GM21528 (cell line): Measurements from ENCODE around the gene ZRANB2.

Experiments used
- ATAC-seq: cut with Tn5 transposase; IDR thresholded peaks from one replicate; pipeline ENCODE4 v1.9.1; 2021; ENCODE audit warnings: mild to moderate bottlenecking, moderate library complexity; ENCODE audit not compliant: unreplicated experiment, low FRiP score

The ZRANB2 gene, protein sequence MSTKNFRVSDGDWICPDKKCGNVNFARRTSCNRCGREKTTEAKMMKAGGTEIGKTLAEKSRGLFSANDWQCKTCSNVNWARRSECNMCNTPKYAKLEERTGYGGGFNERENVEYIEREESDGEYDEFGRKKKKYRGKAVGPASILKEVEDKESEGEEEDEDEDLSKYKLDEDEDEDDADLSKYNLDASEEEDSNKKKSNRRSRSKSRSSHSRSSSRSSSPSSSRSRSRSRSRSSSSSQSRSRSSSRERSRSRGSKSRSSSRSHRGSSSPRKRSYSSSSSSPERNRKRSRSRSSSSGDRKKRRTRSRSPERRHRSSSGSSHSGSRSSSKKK

DNA sequence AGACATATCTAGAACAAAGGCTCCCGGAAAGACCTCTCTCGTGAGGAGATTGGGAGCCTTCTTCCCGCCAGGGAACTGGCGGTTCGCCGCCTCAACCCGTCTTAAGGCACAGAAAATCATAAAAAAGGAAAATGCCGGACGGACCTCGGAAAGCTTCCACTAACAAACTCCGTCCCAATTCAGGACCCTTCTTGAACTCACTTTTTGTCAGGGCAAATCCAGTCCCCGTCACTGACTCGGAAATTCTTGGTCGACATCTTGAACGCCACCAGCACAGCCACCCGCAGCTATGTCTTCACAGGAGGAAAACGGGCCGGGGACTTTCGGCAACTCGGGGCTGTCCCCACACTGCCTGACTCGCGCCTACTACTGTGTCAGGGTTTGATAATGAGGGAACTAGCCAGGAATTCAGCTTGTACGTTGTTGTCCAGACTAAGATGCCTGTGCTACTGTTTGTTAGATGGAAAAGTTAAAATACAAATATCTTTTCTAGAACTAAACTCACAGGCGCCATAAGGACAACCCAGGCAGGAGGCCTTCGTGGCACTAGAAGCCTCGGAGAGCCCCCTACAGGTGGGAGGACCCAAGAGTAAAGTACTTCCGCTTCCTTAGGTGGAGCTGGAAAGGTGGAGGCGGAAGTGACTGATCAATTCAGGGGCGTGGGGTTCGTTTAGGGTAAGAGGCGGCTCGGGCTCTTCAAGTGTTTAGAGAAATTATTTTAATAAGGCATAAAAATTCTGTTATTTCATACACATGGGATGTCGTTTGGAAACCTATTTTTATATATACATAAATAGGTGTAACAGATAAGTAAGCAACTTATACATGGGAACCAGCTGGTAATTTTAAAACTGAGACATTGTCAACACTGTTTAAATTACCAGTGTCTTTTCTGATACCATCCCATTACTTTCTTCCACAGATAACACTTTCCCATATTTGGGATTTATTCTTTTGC, at the start of gene ZRANB2:
Gene ZRANB2 (minus strand): TSS at position 297 of the 958 bp plus-strand sequence. CDS start 40 bp downstream, at position 257.
- ATAC-seq: peak; percentile 100

DNA sequence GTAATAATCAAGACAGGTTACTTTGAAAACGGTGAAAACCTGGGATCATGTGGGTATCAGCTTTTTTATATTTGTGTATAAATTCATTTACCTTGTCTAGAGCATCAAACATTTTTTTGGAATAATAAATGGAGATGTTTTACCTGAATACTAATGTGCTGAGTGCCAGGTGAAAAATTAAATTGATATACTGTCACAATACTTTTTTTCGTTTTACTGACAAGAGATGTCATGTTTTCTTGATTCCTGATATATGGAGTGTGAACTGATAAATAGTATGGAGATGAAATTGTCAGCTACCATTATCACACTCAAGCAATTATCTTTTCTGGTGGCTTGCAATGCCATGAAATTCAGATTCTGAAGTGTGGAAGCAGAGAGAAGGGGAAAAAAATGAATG, 47.2 kb upstream of the ZRANB2 start:
- ATAC-seq: no peak

DNA sequence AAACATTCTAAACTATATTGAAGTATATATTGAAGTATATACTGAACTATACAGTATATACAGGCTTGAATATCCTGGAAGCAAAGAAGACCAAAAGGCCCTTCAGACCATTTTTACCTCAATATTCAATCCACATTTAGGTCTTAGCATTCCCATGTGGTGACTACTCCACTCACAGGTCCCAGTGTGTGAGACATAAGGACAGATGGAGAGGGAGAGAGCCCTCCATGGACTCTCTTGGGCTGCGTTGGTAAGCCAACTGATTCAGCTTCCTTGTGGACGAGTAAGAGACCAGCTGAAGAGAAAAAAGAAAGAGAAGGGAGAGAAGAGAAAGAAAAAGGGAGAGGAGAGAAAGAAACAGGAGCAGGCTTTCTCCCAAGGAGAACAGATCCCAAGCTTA, 37.3 kb upstream of the ZRANB2 start:
- ATAC-seq: no peak

DNA sequence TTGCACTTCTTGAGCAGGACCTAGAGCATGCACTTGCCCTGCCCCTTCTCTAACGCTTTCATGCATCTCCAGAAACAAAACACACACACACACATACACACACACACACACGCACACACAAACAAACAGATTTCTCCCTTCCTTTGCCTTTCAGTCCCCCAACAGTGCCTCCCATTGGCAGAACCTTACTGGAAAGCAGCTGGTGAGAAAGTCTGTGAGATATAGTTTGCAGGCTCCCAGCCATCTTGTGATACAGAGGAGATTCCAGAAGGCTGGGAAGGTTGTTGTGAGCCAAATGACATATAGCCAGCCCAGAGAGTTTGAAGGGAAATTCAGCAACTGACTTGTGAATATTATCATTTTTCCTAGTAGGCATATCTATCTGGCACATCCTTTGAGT, 35.9 kb upstream of the ZRANB2 start:
- ATAC-seq: no peak

- ATAC-seq: no peak
Observed at GRCh38 chr1:71106658-71107322, 26.0 kb upstream of the ZRANB2 start.

- no peak for ATAC-seq
Observed at GRCh38 chr1:71104417-71104816, 23.6 kb upstream of the ZRANB2 start.

- no peak for ATAC-seq
Observed at GRCh38 chr1:71101839-71102376, 21.1 kb upstream of the ZRANB2 start.

- ATAC-seq: no peak
Observed at GRCh38 chr1:71097428-71097827, 16.6 kb upstream of the ZRANB2 start.

GRCh38 chr1:71094913-71095312, 14.1 kb upstream of the ZRANB2 start:
- no peak for ATAC-seq

DNA sequence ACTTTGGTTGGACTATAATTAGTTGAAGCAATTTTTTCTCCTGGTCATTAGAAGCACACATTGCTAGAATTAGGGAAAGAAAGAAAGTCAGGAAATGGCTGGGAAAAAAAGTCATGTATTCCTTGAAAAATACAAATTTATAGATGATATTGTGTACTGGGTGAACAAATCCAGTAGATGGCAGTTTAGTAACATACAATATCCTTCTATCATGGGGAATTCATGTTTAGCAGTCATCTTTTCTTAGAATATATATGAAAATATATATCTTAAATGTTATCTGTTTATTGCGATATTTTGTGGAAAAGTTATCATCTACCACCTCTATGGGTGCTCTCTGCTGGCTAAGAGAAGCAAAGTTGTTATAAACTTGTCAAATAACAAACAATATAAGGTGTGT, 13.1 kb upstream of the ZRANB2 start:
- no peak for ATAC-seq

- ATAC-seq: no peak
Observed at GRCh38 chr1:71089536-71090270, 8.9 kb upstream of the ZRANB2 start.

GRCh38 chr1:71088645-71089287, 7.9 kb upstream of the ZRANB2 start:
- no peak for ATAC-seq

- no peak for ATAC-seq
Observed at GRCh38 chr1:71087713-71088112, 6.9 kb upstream of the ZRANB2 start.

GRCh38 chr1:71087060-71087459, 6.2 kb upstream of the ZRANB2 start:
- no peak for ATAC-seq

GRCh38 chr1:71086331-71086730, 5.5 kb upstream of the ZRANB2 start:
- no peak for ATAC-seq

DNA sequence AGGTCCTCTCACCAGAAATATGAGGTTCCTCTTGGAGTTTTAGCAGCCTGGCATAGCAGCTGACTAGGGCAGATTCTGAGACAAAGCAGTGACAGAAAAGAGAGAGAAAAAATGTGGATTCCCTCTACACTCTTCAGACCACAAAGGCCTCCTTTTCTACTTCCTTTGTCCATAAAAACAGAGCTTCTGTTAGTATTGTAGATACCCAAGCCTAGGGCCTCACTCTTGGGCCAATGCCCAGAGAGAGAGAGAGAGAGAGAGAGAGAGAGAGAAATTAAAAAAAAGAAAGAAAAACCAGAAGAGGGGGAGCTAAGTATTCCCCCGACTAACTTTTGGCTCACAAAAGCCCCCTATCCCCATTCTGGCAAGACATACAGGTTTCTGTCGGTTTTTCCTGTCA, 2.4 kb upstream of the ZRANB2 start:
- no peak for ATAC-seq

DNA sequence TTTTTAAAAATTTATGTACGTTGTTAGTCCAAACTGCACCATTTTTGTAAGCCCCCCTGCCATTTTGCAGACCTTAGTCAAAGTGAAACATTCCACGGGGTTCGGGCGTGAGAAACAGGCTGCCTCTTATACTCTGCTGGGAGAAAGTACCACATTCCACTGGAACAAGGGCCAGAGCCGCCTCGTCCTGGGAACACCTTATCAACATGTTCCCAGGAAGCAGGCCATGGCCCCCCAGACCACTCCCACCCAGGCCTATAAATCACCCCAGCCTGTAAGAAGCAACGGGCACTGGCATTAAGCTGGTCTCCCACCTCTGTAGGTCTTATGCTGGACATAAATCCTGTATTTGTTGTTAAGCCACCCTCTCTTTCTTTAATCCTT, 854 bp upstream of the ZRANB2 start:
- ATAC-seq: no peak

DNA sequence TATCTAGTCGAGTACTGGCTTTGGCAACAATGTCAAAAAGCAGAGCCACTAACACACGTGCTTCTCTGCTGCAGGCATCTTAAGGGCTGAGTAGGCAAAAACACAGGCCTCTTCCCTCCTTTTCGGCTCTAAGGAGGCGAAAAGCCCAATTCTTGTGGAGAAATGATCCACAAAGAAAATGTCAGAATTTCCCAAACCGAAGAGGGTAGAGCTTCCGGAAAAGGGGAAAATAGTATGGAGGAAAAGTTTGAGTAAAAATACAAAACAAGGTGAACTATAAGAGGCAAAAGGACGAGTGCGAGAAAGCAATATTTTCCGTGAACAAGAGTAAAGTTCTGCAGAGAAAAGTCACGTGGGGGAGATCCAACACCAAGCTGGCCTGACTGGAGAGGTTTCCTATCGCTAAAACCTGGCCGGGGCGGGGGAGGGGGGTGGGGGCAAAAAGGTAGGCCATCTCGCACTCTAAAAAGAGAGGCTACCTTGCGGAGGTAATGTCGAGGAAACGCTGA, 551 bp downstream of the ZRANB2 start:
- ATAC-seq: peak; percentile 25

- ATAC-seq: no peak
Observed at GRCh38 chr1:71074681-71075080, 6.2 kb downstream of the ZRANB2 start.
